Middle frontal gyrus (tissue), 1 donor: ENCODE results near the gene HSF2.
A peak's percentile ranks its signal among the peaks of the same experiment; 100 is the strongest.
"Not testable (repeated sequence)": the region's sequence is repeated elsewhere in the genome, so short reads cannot be mapped to it uniquely, and the experiment has no call there.

ENCODE experiments used
- DNase-seq: peaks from one replicate; pipeline ENCODE4 v3.0.0-alpha.2; 2015; ENCODE audit warnings: low spot score; ENCODE audit errors: extremely low spot score

Gene HSF2

DNA sequence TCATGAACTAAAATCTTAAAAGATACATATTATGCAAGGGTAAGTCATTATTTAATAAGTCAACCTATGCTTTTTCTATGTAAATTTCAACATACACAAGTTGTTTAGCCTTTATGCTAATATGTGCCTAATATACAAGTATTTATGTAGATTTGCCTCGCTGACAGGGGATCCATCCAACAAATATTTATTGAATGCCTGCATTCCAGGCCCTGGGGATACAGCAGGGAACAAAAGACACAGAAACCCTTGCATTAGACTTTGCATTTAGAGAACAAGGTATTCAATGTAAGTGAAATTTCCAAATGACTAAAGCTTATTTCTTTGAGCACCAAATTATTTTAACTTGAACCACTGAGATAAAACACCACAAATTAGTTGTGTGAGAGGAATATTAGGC, 53.1 kb downstream of the HSF2 start:
- DNase-seq: no peak

DNA sequence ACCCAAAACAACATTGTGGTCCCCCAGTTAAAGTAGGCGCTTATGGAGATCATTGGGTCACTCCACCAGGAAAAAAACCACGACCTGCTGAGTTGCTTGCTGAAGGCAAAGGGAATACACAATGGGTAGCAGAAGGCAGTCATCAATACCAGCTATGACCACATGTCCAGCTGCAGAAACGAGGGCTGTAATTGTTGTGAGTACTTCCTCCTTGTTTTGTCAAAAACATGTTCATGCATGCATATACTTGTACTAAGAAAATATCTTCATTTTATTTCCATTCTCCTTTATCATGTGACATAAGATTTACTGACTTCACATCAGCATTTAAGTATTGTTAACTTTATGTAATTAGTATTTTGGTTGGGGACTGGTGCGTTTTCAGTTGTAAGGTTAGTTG, 55.2 kb downstream of the HSF2 start:
- DNase-seq: no peak

DNA sequence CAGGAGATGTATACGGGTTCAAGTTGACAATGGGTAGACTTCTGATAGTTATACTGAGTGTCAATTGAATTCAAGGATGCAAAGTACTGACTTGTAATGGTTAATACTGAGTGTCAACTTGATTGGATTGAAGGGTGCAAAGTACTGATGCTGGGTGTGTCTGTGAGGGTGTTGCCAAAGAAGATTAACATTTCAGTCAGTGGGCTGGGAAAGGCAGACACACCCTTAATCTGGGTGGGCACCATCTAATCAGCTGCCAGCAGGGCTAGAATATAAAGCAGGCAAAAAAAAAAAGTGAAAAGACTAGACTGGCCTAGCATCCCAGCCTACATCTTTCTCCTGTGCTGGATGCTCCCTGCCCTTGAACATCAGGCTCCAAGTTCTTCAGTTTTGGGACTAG, 55.7 kb downstream of the HSF2 start:
- not testable (repeated sequence) for DNase-seq

DNA sequence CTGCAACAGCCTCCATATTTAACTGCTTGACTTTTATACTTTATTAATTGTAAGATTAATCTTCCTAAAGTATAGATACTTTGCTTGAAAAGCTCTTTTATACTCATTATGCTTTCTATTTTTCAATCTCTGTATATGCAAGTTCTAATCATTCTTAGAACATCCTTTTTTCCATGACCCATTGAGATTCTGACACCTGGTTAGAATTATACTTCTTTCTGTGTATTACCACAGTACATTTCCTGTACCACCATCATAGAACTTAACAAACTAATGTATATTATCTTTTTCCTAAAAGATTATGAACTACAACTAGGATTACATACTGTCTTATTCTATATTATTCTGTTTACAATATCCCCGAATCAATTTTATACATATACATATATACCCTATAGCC, 58.6 kb downstream of the HSF2 start:
- no peak for DNase-seq

DNA sequence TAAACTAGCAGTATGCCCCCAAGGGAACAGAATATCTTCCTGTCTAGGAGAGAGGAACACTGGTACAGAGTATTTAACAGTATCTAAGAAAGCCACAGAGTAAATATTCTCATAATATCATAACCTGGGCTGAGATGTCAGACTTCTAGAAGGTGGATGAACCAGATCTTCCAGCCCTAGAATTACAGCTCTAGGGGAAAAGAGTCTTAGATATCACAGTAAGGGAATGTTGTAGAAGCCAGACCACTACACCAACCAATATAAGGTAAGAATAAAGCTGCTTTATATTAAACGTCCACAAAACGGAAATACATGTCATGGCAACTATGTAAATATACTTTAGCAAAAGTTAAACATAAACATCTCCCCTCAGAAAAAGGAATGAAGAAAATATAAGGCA, 59.8 kb downstream of the HSF2 start:
- DNase-seq: no peak

DNA sequence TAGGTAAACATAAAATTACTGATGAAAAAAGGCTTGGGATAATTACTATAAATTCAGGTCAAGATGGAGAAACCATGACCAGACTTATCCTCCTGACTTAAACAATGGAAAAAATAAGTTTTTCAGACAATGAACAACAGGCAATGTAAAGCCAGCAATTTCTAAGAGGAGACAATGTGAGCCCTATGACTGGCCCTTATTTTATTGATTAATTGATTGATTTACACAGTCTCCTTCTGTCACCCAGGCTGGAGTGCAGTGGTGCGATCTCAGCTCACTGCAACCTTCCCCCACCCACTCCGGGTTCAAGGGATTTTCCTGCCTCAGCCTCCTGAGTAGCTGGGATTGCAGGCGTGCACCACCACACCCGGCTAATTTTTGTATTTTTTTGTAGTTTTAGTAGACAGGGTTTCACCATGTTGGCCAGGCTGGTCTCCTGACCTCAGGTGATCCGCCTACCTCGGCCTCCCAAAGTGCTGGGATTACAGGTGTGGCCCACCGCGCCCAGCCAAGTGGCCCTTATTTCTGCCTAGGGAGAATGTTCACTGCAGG, 60.5 kb downstream of the HSF2 start:
- not testable (repeated sequence) for DNase-seq

DNA sequence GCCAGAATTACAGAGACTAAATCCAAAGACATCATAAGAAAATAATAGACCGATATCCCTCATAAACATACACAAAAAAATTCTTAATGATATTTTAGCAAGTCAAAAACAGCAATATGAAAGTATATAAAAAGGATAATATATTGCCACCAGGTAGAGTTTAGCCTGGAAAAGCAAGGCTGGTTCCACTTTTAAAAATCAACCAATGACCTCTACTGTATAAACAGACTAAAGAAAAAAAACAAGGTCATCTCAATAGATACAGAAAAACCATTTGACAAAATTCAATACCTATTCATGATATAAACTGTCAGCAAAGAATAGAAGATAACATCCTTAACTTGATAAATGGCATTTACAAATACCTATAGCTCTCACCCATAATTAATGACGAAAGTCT, 62.4 kb downstream of the HSF2 start:
- DNase-seq: no peak

DNA sequence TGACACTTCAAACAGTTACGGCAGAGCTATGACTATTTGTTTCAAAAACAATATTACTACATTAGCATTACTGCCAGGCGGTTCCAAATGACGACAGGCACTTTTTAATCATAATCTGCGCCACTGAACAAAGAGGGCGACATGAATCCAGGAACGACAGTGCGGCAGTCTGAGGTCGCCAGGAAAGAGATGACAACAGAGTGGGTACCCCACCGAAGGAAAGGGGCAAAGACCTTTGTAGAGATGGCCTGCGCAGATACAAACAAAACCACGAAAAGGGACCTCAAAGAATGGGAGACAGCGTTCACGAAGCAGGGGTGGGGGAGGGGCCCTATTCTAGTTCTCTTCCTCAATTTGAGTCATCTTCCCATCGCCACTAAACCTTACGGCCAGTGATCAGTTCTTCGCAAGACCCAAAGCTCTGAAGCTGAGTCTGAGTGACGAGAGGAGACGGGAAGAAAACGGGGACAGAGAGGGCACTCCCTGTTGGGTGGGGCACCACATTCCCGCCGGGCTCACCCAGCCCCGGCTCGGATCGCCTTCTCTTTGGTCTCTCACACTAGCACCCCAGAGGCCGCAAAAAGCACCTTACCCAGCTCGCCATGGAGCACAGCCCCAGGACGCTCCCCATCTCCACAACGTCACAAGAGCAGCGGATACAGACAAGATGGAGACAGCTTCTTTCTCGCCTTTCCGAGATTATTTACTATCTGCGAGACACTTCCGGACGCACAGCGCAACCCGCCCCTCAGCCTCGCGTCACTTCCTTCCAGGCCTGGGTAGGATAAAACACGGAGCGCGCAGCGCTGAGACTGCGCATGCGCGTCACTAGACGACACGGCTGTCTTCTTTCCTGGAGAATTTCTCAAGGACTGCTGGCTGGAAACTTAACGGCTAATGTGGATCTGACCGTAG, 71.9 kb downstream of the HSF2 start, which contains the start of gene SERINC1:
TSS of gene SERINC1 (minus strand) at position 701 of the 915 bp plus-strand sequence. CDS start at position 631, 70 bp downstream.
- DNase-seq: peak; percentile 95

DNA sequence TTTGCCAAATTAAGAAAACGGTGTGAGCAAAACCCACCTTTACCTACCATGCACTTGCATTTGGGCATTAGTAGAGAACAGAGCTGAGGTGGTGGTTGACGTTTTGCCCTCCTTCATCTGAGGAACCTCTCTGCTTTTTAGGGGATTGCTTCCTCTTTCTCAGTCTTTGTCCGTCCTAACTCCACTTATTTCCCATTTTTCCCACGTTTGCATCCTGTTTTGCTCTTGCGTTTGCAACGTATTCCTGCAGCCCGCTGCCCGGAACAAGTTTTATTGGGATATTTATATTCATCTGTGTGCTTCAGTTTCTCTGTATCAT, 72.5 kb downstream of the HSF2 start:
- no peak for DNase-seq

DNA sequence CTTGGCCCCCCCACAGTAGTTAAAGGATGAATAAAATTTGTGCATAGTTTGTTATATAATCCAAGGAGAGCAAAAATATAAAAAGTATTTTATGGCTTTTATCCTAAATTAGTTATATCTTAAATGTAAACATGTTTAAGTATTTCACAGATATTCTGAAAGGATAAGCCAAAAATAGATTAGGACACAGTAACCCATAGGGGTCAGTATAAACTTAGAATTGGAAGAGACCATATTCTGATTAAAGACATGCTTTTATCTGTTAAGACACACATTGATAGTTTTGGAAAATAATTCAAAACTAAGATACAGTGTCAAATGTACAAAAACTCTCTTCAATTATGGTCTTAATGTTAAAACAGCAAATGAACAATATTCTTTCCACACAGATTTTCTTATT, 76.7 kb downstream of the HSF2 start:
- no peak for DNase-seq

DNA sequence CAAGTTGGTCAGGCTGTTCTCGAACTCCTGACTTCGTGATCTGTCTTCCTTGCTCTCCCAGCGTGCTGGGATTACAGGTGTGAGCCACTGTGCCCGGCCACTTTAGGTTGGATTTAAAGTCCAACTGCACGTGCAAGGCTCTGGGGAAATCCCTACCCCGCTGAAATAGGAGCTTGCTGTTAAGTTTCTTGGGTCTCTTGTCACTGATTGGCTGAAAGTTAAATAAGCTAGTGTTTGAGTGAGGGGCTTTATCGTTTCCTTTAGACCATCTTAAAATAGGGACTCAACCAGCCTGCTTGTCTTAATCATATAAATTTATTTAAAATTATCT, 83.3 kb downstream of the HSF2 start:
- DNase-seq: no peak
